ENCODE results near the gene DPYD.

- TF ChIP-seq POLR2A (IDR thresholded peaks at IDR 0.05) (no peak), CTCF (IDR thresholded peaks at IDR 0.05) (no peak), EP300 (IDR thresholded peaks at IDR 0.05) (no peak)
Observed at GRCh38 chr1:97140611-97141010, 780.2 kb downstream of the DPYD start.

All from ovary (tissue), 3 donors.